Measurements from ENCODE around the gene SCNN1B.

DNA sequence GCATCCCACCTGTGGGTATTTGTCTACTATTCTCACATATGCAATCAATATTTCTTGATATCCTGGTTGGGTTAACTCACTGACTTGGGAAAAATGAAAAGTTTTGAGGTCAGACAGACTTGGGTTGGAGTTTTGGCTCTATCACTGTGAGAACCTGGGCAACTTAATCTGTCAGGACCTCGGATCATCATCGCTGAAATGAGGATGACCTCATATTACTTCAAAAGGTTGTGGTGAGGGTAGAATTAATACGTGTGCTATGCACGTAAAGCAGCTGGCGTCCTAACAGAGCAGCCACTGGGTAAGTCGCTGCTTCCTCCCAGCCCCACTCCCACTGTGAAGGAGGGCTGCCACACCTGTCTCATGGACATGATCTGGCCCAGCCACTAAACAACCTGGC, 93.6 kb downstream of the SCNN1B start:
- TF ChIP-seq, protein P1, sequence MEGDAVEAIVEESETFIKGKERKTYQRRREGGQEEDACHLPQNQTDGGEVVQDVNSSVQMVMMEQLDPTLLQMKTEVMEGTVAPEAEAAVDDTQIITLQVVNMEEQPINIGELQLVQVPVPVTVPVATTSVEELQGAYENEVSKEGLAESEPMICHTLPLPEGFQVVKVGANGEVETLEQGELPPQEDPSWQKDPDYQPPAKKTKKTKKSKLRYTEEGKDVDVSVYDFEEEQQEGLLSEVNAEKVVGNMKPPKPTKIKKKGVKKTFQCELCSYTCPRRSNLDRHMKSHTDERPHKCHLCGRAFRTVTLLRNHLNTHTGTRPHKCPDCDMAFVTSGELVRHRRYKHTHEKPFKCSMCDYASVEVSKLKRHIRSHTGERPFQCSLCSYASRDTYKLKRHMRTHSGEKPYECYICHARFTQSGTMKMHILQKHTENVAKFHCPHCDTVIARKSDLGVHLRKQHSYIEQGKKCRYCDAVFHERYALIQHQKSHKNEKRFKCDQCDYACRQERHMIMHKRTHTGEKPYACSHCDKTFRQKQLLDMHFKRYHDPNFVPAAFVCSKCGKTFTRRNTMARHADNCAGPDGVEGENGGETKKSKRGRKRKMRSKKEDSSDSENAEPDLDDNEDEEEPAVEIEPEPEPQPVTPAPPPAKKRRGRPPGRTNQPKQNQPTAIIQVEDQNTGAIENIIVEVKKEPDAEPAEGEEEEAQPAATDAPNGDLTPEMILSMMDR (tag by site-specific recombination; IDR thresholded peaks at IDR 0.05) = no peak
- no peak for TF ChIP-seq ZNF112 (tag by site-specific recombination; IDR thresholded peaks at IDR 0.05)
- TF ChIP-seq KLF10 (tag by site-specific recombination; IDR thresholded peaks at IDR 0.05) = no peak
- TF ChIP-seq, protein P2, sequence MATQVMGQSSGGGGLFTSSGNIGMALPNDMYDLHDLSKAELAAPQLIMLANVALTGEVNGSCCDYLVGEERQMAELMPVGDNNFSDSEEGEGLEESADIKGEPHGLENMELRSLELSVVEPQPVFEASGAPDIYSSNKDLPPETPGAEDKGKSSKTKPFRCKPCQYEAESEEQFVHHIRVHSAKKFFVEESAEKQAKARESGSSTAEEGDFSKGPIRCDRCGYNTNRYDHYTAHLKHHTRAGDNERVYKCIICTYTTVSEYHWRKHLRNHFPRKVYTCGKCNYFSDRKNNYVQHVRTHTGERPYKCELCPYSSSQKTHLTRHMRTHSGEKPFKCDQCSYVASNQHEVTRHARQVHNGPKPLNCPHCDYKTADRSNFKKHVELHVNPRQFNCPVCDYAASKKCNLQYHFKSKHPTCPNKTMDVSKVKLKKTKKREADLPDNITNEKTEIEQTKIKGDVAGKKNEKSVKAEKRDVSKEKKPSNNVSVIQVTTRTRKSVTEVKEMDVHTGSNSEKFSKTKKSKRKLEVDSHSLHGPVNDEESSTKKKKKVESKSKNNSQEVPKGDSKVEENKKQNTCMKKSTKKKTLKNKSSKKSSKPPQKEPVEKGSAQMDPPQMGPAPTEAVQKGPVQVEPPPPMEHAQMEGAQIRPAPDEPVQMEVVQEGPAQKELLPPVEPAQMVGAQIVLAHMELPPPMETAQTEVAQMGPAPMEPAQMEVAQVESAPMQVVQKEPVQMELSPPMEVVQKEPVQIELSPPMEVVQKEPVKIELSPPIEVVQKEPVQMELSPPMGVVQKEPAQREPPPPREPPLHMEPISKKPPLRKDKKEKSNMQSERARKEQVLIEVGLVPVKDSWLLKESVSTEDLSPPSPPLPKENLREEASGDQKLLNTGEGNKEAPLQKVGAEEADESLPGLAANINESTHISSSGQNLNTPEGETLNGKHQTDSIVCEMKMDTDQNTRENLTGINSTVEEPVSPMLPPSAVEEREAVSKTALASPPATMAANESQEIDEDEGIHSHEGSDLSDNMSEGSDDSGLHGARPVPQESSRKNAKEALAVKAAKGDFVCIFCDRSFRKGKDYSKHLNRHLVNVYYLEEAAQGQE (tag by site-specific recombination; IDR thresholded peaks at IDR 0.05) = no peak
- TF ChIP-seq ZNF274 (IDR thresholded peaks at IDR 0.05; ENCODE audit: low read length) = no peak
- no peak for TF ChIP-seq ZNF274 (tag by site-specific recombination; IDR thresholded peaks at IDR 0.05; ENCODE audit: borderline replicate concordance)
- no peak for TF ChIP-seq SP3 (tag by site-specific recombination; IDR thresholded peaks at IDR 0.05)
- no peak for TF ChIP-seq ZNF76 (tag by site-specific recombination; IDR thresholded peaks at IDR 0.05; ENCODE audit: borderline replicate concordance, low read depth)
- TF ChIP-seq, protein P3, sequence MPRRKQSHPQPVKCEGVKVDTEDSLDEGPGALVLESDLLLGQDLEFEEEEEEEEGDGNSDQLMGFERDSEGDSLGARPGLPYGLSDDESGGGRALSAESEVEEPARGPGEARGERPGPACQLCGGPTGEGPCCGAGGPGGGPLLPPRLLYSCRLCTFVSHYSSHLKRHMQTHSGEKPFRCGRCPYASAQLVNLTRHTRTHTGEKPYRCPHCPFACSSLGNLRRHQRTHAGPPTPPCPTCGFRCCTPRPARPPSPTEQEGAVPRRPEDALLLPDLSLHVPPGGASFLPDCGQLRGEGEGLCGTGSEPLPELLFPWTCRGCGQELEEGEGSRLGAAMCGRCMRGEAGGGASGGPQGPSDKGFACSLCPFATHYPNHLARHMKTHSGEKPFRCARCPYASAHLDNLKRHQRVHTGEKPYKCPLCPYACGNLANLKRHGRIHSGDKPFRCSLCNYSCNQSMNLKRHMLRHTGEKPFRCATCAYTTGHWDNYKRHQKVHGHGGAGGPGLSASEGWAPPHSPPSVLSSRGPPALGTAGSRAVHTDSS (tag by site-specific recombination; IDR thresholded peaks at IDR 0.05) = no peak
- no peak for TF ChIP-seq ZNF624 (tag by site-specific recombination; IDR thresholded peaks at IDR 0.05)

Data from HEK293 (cell line).